ENCODE results near the gene DEAF1. TPM values are rescaled to one million over a fixed set of nuclear protein-coding genes. Genes with fewer than 3 reads are reported as not detected.

DEAF1 gene
- total and polyA plus RNA-seq, 2 of the 13 experiments (the other 11 are each of a cell fraction or from before 2014, with no cell fraction given): 22.3 to 29.6 TPM

GRCh38 chr11:704781-705645 lies 10.0 kb upstream of the DEAF1 start (continued):
- TF ChIP-seq NFATC3 (CRISPR knock-in tag; IDR thresholded peaks at IDR 0.05) (no peak), PLRG1 (conservative IDR thresholded peaks at IDR 0.05) (no peak), ZNF512 (CRISPR knock-in tag; IDR thresholded peaks at IDR 0.05) (no peak), ZNF562 (CRISPR knock-in tag; IDR thresholded peaks at IDR 0.05; ENCODE audit: borderline replicate concordance) (no peak), PAWR (CRISPR knock-in tag; IDR thresholded peaks at IDR 0.05; ENCODE audit: borderline replicate concordance) (no peak), TEAD2 (CRISPR knock-in tag; IDR thresholded peaks at IDR 0.05) (no peak), ETS1 (CRISPR knock-in tag; IDR thresholded peaks at IDR 0.05) (no peak), ZNF75D (CRISPR knock-in tag; IDR thresholded peaks at IDR 0.05; ENCODE audit: borderline replicate concordance) (no peak), ZSCAN21 (CRISPR knock-in tag; IDR thresholded peaks at IDR 0.05; ENCODE audit: borderline replicate concordance) (no peak), MAFF (IDR thresholded peaks at IDR 0.05; ENCODE audit: low read depth, low read length) (no peak), GATAD1 (CRISPR knock-in tag; IDR thresholded peaks at IDR 0.05) (peak; percentile 78), ELF3 (CRISPR knock-in tag; IDR thresholded peaks at IDR 0.05) (peak; percentile 99), ARID2 (CRISPR knock-in tag; IDR thresholded peaks at IDR 0.05; ENCODE audit: borderline replicate concordance) (peak; percentile 97), ZNF891 (CRISPR knock-in tag; IDR thresholded peaks at IDR 0.05) (0 out of 2 replicates have a peak, but pooled peaks have one; percentile 38), IKZF4 (CRISPR knock-in tag; IDR thresholded peaks at IDR 0.05; ENCODE audit: borderline replicate concordance, low read depth, not compliant biosample characterization) (no peak), ETV6 (CRISPR knock-in tag; conservative IDR thresholded peaks at IDR 0.05) (no peak), ZNF816 (CRISPR knock-in tag; IDR thresholded peaks at IDR 0.05; ENCODE audit: borderline replicate concordance) (no peak), NR2F2 (IDR thresholded peaks at IDR 0.05; ENCODE audit: borderline replicate concordance, low read depth) (no peak), ISL2 (CRISPR knock-in tag; IDR thresholded peaks at IDR 0.05) (peak; percentile 76), FOXK1 (CRISPR knock-in tag; IDR thresholded peaks at IDR 0.05; ENCODE audit: borderline replicate concordance, low read depth) (peak; percentile 94)
- TF ChIP-seq, protein P1, sequence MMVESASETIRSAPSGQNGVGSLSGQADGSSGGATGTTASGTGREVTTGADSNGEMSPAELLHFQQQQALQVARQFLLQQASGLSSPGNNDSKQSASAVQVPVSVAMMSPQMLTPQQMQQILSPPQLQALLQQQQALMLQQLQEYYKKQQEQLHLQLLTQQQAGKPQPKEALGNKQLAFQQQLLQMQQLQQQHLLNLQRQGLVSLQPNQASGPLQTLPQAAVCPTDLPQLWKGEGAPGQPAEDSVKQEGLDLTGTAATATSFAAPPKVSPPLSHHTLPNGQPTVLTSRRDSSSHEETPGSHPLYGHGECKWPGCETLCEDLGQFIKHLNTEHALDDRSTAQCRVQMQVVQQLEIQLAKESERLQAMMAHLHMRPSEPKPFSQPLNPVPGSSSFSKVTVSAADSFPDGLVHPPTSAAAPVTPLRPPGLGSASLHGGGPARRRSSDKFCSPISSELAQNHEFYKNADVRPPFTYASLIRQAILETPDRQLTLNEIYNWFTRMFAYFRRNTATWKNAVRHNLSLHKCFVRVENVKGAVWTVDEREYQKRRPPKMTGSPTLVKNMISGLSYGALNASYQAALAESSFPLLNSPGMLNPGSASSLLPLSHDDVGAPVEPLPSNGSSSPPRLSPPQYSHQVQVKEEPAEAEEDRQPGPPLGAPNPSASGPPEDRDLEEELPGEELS (CRISPR knock-in tag; IDR thresholded peaks at IDR 0.05): peak; percentile 88
- TF ChIP-seq, protein P2, sequence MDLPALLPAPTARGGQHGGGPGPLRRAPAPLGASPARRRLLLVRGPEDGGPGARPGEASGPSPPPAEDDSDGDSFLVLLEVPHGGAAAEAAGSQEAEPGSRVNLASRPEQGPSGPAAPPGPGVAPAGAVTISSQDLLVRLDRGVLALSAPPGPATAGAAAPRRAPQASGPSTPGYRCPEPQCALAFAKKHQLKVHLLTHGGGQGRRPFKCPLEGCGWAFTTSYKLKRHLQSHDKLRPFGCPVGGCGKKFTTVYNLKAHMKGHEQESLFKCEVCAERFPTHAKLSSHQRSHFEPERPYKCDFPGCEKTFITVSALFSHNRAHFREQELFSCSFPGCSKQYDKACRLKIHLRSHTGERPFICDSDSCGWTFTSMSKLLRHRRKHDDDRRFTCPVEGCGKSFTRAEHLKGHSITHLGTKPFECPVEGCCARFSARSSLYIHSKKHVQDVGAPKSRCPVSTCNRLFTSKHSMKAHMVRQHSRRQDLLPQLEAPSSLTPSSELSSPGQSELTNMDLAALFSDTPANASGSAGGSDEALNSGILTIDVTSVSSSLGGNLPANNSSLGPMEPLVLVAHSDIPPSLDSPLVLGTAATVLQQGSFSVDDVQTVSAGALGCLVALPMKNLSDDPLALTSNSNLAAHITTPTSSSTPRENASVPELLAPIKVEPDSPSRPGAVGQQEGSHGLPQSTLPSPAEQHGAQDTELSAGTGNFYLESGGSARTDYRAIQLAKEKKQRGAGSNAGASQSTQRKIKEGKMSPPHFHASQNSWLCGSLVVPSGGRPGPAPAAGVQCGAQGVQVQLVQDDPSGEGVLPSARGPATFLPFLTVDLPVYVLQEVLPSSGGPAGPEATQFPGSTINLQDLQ (CRISPR knock-in tag; IDR thresholded peaks at IDR 0.05): no peak
